HG03354 (cell line): ENCODE measurements around the gene FAM240A.
"Not testable (repeated sequence)": the region's sequence is repeated elsewhere in the genome, so short reads cannot be mapped to it uniquely, and the experiment has no call there.

Source experiments
- ATAC-seq: cut with Tn5 transposase; IDR thresholded peaks from one replicate; pipeline ENCODE4 v1.9.1; 2021; ENCODE audit warnings: mild to moderate bottlenecking; ENCODE audit not compliant: unreplicated experiment, poor library complexity, severe bottlenecking

The FAM240A gene

DNA sequence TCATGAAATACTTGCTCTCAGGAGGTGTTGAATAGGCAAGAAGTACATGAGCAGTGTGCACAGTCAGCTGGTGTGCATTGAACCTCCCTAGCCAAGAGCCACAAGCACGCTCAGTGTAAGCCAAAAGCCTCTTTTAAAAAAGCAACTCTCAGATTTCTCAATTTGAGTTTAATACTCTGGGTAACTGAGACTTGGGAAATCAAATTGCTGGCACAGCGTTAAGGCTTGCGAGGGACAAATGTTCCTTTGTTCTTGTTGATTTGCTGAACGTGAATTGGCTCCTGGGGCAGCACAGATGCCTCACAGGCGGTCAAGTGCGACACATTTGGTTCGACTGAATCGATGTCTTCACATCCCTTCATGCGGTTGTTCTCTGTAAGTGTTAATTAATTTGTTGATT is at the start of gene FAM240A:
FAM240A (plus strand) TSS at position 202 of the 400 bp plus-strand sequence; CDS start at position 361, 159 bp downstream.
- no peak for ATAC-seq

- ATAC-seq: no peak
Observed at GRCh38 chr3:46564190-46565021, 47.9 kb upstream of the FAM240A start.

GRCh38 chr3:46565077-46565476 is 47.2 kb upstream of the FAM240A start:
- no peak for ATAC-seq

- no peak for ATAC-seq
Observed at GRCh38 chr3:46565607-46566039, 46.7 kb upstream of the FAM240A start.

DNA sequence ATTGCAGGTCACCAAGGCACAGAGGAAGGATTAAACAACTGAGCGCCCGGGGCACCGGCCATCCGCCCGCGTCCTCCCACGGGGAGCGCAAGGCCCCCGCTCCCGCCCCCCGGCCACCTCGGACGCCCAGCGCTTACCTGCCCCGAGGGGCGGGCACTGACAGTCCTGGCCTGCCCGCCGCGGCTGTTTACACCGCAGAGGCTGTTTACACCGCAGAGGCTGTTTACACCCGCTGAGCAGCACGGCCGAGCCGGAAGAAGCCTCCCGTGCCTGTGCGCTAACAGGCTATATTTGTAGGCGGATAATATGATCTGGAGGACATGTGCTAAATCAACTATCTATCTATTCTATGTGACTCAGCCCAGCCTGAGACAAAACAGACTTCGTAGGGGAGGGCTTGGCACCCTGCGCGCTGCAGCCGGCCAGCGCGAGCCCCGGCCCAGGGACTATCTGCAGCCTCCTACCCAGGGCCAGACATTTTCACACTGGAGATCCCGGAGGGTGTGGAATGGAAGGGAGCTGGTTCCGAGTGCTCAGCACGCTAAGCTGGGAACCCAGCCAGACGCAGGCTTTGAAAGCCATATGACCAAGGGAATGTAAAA is 46.2 kb upstream of the FAM240A start, which contains the start of gene LRRC2:
LRRC2 (minus strand) TSS at position 263 of the 602 bp plus-strand sequence. CDS start 14,711 bp downstream, outside the sequence.
- ATAC-seq: no peak

GRCh38 chr3:46571684-46572083 is 40.6 kb upstream of the FAM240A start:
- no peak for ATAC-seq

GRCh38 chr3:46573701-46574100 is 38.6 kb upstream of the FAM240A start:
- no peak for ATAC-seq

DNA sequence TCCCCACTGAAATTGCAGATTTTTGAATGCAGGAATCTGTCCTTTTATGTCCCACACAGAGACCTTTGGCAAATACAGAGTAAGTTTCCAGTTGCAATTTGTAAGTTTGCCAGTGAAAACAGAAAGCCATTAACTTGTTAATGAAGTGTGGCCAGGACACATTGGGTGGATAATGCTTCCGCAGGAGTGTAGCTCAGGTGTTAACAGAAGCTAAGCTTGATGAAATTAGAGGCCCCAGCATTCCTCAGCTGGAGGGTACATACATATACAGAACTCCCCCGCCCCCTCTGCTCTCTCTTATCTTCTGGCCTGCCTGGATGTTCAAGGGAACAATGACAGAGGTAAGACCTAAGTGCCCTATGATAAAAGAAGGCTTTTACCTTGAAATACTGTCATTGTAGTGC is 38.1 kb upstream of the FAM240A start:
- no peak for ATAC-seq

GRCh38 chr3:46574881-46575576 is 37.3 kb upstream of the FAM240A start:
- no peak for ATAC-seq

GRCh38 chr3:46575577-46576222 is 36.6 kb upstream of the FAM240A start:
- ATAC-seq: no peak

- ATAC-seq: no peak
Observed at GRCh38 chr3:46576386-46576785, 35.9 kb upstream of the FAM240A start.

- ATAC-seq: no peak
Observed at GRCh38 chr3:46576879-46577278, 35.4 kb upstream of the FAM240A start.

DNA sequence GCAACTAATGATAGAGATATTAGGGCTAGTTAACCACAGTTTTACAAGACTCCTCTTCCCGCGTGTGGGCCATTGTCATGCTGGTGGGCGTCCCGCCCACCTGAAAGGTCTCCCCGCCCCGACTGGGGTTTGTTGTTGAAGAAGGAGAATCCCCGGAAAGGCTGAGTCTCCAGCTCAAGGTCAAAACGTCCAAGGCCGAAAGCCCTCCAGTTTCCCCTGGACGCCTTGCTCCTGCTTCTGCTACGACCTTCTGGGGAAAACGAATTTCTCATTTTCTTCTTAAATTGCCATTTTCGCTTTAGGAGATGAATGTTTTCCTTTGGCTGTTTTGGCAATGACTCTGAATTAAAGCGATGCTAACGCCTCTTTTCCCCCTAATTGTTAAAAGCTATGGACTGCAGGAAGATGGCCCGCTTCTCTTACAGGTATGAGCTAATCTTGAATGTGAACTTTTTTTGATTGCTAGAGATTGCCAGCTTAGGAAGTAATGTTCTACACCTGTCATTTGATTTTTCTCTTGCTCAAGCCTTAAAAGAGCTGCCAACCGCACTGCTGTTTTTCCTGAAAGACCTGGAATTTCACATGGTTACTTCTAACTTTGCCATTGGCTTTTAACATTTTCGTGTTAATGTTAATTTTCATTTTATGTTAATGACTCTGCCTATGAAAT is 34.6 kb upstream of the FAM240A start:
- not testable (repeated sequence) for ATAC-seq

- no peak for ATAC-seq
Observed at GRCh38 chr3:46578973-46579755, 33.2 kb upstream of the FAM240A start.

DNA sequence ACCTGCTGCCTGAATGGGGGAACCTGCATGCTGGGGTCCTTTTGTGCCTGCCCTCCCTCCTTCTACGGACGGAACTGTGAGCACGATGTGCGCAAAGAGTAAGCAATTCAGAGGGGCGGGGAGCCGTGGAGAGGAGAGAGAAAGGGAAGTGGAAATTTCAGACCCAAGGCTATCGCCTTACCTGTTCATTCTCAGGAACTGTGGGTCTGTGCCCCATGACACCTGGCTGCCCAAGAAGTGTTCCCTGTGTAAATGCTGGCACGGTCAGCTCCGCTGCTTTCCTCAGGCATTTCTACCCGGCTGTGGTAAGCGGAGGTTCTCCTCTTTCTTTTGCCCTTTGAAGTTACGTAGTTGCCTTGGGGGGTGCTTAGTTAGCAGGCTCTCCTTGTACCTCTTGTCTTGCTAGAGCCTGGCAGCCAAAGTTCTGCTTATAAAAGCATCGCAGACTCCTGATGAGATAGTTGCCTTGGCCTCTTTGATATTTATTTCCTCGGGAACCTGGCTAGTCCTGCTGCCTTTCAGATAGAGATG is 32.5 kb upstream of the FAM240A start:
- no peak for ATAC-seq

- no peak for ATAC-seq
Observed at GRCh38 chr3:46580675-46581074, 31.6 kb upstream of the FAM240A start.

DNA sequence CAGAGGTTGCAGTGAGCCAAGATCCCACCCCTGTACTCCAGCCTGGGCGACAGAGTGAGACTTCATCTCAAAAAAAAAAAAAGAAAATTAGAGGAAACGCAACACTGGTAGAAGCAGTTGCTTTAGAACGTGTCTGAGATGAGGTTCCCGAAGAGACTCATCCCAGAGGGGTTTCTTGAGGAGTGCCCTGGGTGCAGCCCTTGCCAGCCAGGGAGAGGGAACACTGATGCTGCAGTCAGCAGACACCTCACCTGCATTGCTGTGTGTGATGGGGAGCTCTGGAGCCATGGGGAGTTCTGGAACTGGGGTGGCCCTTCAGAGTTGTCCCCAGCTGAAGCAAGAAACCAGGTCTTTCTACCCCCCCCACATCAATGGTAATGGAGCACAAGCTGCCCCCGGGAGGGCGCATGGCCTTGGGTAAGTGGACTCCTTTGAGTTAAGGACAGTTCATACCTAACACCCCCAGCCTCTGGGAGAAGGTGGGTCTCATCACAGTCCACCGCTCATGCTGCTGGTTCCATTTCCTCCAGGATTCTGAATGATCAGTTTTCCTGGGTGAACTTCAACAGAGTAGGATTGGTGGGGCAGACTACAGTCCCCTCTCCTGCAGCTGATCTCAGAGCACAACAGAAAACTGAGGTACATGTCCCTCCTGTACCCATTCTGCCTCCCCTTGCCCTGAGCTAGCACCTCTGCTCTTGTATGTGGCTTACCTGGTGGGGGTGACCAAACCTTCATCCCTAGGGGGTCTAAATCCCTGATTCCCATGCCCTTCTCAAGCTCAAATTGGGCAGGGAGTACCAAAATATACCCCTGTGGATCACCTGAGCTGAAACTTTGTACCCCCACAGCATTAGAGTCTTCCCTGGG is 27.5 kb upstream of the FAM240A start:
- ATAC-seq: no peak
